ENCODE measurements around the gene GOLGA3. TPM values are rescaled to one million over a fixed set of nuclear protein-coding genes. Genes with fewer than 3 reads are reported as not detected.

The GOLGA3 gene
- total and polyA plus RNA-seq, 2 experiments from 2014 or later = 10.3 to 57.8 TPM

GRCh38 chr12:132827763-132828703 is 636 bp downstream of the GOLGA3 start (continued):
- TF ChIP-seq ZNF462 (CRISPR knock-in tag; IDR thresholded peaks at IDR 0.05) = no peak
- no peak for TF ChIP-seq JUNB (IDR thresholded peaks at IDR 0.05; ENCODE audit: unreplicated experiment)

GRCh38 chr12:132825861-132826260 is 2.8 kb downstream of the GOLGA3 start:
- Histone ChIP-seq H3K9me2 (ENCODE audit: insufficient read depth) (no peaks in the 10 kb centered on the region), H3K4me3 (no peak overlapping the region), H3K27me3 (ENCODE audit: insufficient read depth) (no peaks in the 10 kb centered on the region), H3K27ac (ENCODE audit: low read depth) (no peak overlapping the region), H3K79me2 (replicated peaks; ENCODE audit: insufficient read depth) (peaks cover 38% of the 10 kb centered on the region), H3K4me1 (ENCODE audit: insufficient read depth) (peaks cover 8% of the 10 kb centered on the region), H3K36me3 (ENCODE audit: insufficient read depth) (no peaks in the 10 kb centered on the region; the same call in 1 of the 2 replicates), H4K20me1 (replicated peaks; ENCODE audit: insufficient read depth) (peaks cover 6% of the 10 kb centered on the region; the same call in 1 of the 2 replicates), H3F3A (replicated peaks; ENCODE audit: low read depth) (peaks cover 11% of the 10 kb centered on the region; the same call in 1 of the 2 replicates), H2AFZ (no peak overlapping the region), H3K4me2 (no peak overlapping the region)
- Mint-ChIP-seq H3K36me3 (ENCODE audit: low read depth) (peaks cover 39% of the 10 kb centered on the region), H3K27me3 (ENCODE audit: insufficient read depth, low read depth, poor library complexity) (peaks cover 7% of the 10 kb centered on the region), H3K4me1 (peaks cover 12% of the 10 kb centered on the region), H3K27ac (no peak overlapping the region), H3K9me3 (peaks cover 2% of the 10 kb centered on the region; the same call in 1 of the 3 replicates), H3K4me3 (no peak overlapping the region; the same call in 2 of the 3 replicates)
- DNase-seq (ENCODE audit: low spot score) (no peak), ATAC-seq (no peak)
- TF ChIP-seq REST (IDR thresholded peaks at IDR 0.05; ENCODE audit: unreplicated experiment) (no peak), JUNB (IDR thresholded peaks at IDR 0.05; ENCODE audit: unreplicated experiment) (no peak), ZNF462 (CRISPR knock-in tag; IDR thresholded peaks at IDR 0.05) (no peak)

Measured in GM23338 (cell line).